ENCODE data around the gene ANKRD39. TPM values are rescaled to one million over a fixed set of nuclear protein-coding genes. Genes with fewer than 3 reads are reported as not detected.

The ANKRD39 gene
- total RNA-seq, 1 donor: 5.1 TPM

DNA sequence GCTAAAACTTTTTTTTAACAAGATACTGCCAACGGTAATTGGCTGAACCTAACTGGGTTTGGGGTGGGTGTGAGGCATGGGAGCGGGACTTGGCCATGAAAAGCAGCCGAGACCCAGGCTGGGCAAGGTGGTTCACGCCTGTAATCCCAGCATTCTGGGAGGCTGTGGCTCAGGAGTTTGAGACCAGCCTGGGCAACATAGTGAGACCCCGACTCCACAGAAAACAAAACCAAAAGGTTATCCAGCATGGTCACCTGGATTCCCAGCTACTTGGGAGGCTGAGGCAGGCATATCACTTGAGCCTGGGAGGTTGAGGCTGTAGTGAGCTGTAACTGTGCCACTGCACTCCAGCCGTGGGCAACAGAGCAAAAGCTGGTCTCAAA lies 23.1 kb upstream of the ANKRD39 start:
- H4K20me1 ChIP-seq (ENCODE audit: insufficient read depth, low read length): no peaks in the 10 kb centered on the region
- H2AFZ ChIP-seq (ENCODE audit: low read length): no peak overlapping the region
- no peaks in the 10 kb centered on the region for H3K79me2 ChIP-seq (ENCODE audit: insufficient read depth, low read length)
- H3K36me3 ChIP-seq (ENCODE audit: insufficient read depth, low read length): no peaks in the 10 kb centered on the region
- no peak overlapping the region for H3K4me2 ChIP-seq (ENCODE audit: insufficient read depth, low read length)
- DNase-seq (ENCODE audit: insufficient read length, low spot score, missing footprints): no peak
- no peaks in the 10 kb centered on the region for H3K27me3 ChIP-seq (ENCODE audit: insufficient read depth, low read length)
- TF ChIP-seq, protein P1, sequence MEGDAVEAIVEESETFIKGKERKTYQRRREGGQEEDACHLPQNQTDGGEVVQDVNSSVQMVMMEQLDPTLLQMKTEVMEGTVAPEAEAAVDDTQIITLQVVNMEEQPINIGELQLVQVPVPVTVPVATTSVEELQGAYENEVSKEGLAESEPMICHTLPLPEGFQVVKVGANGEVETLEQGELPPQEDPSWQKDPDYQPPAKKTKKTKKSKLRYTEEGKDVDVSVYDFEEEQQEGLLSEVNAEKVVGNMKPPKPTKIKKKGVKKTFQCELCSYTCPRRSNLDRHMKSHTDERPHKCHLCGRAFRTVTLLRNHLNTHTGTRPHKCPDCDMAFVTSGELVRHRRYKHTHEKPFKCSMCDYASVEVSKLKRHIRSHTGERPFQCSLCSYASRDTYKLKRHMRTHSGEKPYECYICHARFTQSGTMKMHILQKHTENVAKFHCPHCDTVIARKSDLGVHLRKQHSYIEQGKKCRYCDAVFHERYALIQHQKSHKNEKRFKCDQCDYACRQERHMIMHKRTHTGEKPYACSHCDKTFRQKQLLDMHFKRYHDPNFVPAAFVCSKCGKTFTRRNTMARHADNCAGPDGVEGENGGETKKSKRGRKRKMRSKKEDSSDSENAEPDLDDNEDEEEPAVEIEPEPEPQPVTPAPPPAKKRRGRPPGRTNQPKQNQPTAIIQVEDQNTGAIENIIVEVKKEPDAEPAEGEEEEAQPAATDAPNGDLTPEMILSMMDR (IDR thresholded peaks at IDR 0.05; ENCODE audit: extremely low read depth, low read depth, low read length): no peak
- H3K9me3 ChIP-seq (ENCODE audit: low read depth, low read length): no peaks in the 10 kb centered on the region
- H3K27ac ChIP-seq (ENCODE audit: low read depth, low read length): no peak overlapping the region
- H3K4me3 ChIP-seq (ENCODE audit: insufficient read depth, low read length): no peak overlapping the region
- H3K4me1 ChIP-seq (ENCODE audit: insufficient read depth, low read length): peaks cover 12% of the 10 kb centered on the region

DNA sequence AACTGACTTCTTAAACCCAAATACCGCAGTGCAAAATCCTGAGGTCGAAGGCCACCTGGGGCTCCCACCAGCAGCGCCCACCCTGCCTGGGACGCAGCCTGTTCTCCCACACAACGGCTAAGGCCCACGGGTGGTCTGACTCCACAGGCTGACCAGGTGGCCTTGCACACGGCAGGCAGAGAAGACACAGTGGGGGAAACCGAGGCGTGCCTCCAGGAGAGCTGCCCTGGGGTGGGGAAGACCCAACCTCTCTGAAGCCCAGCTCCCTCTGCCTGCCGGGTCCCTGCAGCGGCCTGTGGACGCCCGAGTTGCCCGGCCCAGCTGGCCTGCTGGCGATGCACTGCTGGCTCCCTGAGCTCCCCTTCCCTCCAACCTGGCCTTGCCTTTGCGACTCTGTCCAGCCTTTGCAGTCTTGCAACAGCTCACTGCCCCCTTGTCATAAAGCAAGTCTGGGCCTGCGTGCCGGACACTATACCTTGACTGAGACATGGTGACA lies 21.8 kb upstream of the ANKRD39 start:
- no peaks in the 10 kb centered on the region for H3K36me3 ChIP-seq (ENCODE audit: insufficient read depth, low read length)
- peaks cover 21% of the 10 kb centered on the region for H3K4me1 ChIP-seq (ENCODE audit: insufficient read depth, low read length)
- no peak overlapping the region for H3K4me2 ChIP-seq (ENCODE audit: insufficient read depth, low read length)
- no peaks in the 10 kb centered on the region for H3K9me3 ChIP-seq (ENCODE audit: low read depth, low read length)
- no peaks in the 10 kb centered on the region for H3K27me3 ChIP-seq (ENCODE audit: insufficient read depth, low read length)
- TF ChIP-seq, protein P1 (IDR thresholded peaks at IDR 0.05; ENCODE audit: extremely low read depth, low read depth, low read length): no peak
- no peak overlapping the region for H3K27ac ChIP-seq (ENCODE audit: low read depth, low read length)
- DNase-seq (ENCODE audit: insufficient read length, low spot score, missing footprints): no peak
- no peaks in the 10 kb centered on the region for H4K20me1 ChIP-seq (ENCODE audit: insufficient read depth, low read length)
- H3K4me3 ChIP-seq (ENCODE audit: insufficient read depth, low read length): no peak overlapping the region
- no peak overlapping the region for H2AFZ ChIP-seq (ENCODE audit: low read length)
- no peaks in the 10 kb centered on the region for H3K79me2 ChIP-seq (ENCODE audit: insufficient read depth, low read length)

DNA sequence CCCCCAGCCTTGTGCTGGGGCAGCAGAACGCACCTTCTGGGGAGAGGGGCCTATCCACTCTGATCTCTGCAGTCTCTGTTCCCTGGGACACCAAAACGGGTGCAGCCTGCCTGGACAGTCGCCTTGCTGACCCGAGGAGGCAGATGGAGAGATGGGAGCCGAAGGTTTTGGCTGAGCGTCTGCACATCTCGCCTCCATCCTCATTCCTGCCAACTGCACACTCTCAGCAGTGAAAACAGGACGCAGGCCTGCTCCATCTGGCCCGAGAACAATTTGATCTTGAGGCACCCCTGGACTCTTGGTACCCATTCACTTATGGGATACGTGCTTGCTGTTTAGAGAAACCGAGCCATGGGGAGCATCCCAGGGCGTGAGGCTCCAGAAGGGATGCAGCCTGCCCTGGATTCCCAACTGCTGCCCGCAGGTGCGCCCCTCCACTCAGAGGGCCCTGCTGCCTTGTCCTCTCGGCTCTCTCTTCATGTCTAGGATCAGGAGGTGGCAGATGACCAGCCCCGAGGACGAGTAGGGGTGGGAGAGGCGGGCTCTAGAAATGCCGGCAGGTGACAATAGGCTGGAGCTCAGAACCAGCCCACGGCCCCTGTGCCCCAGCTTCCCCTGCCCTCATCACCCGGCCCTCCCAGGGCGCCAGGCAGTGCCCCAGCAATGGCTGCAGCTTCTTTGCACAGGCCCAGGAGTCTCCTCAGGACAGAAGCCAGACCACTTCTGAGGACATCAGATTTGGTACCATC lies 21.2 kb upstream of the ANKRD39 start:
- Histone ChIP-seq H3K9me3 (ENCODE audit: low read depth, low read length) (no peaks in the 10 kb centered on the region), H2AFZ (ENCODE audit: low read length) (no peak overlapping the region), H3K4me1 (ENCODE audit: insufficient read depth, low read length) (peaks cover 24% of the 10 kb centered on the region), H4K20me1 (ENCODE audit: insufficient read depth, low read length) (no peaks in the 10 kb centered on the region), H3K4me3 (ENCODE audit: insufficient read depth, low read length) (no peak overlapping the region), H3K27me3 (ENCODE audit: insufficient read depth, low read length) (no peaks in the 10 kb centered on the region), H3K27ac (ENCODE audit: low read depth, low read length) (no peak overlapping the region), H3K4me2 (ENCODE audit: insufficient read depth, low read length) (no peak overlapping the region), H3K36me3 (ENCODE audit: insufficient read depth, low read length) (no peaks in the 10 kb centered on the region), H3K79me2 (ENCODE audit: insufficient read depth, low read length) (no peaks in the 10 kb centered on the region)
- no peak for DNase-seq (ENCODE audit: insufficient read length, low spot score, missing footprints)
- TF ChIP-seq, protein P1 (IDR thresholded peaks at IDR 0.05; ENCODE audit: extremely low read depth, low read depth, low read length): no peak

DNA sequence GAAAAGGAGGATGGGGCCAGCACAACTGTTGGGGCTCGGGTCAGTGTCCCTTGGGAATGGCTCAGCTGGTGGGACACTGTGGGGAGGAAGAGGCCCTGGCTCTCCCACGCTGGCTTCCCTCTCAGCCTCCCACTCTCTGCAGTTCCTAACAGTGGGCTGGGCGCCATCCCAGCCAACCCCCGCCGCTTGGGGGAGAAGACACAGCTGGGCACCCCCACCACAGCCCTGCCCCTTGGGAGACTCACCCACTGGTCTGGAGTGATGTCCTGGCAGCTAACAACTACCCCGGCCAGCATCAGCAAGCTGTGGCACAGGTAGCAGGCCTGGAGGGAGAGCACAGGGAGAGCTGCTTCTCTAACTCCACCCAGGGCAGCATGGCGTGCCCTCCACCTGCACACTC lies 20.4 kb upstream of the ANKRD39 start:
- no peaks in the 10 kb centered on the region for H4K20me1 ChIP-seq (ENCODE audit: insufficient read depth, low read length)
- no peak overlapping the region for H3K4me2 ChIP-seq (ENCODE audit: insufficient read depth, low read length)
- DNase-seq (ENCODE audit: insufficient read length, low spot score, missing footprints): no peak
- H3K4me3 ChIP-seq (ENCODE audit: insufficient read depth, low read length): no peak overlapping the region
- H2AFZ ChIP-seq (ENCODE audit: low read length): no peak overlapping the region
- H3K27me3 ChIP-seq (ENCODE audit: insufficient read depth, low read length): no peaks in the 10 kb centered on the region
- H3K4me1 ChIP-seq (ENCODE audit: insufficient read depth, low read length): peaks cover 31% of the 10 kb centered on the region
- TF ChIP-seq, protein P1 (IDR thresholded peaks at IDR 0.05; ENCODE audit: extremely low read depth, low read depth, low read length): no peak
- no peak overlapping the region for H3K27ac ChIP-seq (ENCODE audit: low read depth, low read length)
- H3K9me3 ChIP-seq (ENCODE audit: low read depth, low read length): no peaks in the 10 kb centered on the region
- no peaks in the 10 kb centered on the region for H3K79me2 ChIP-seq (ENCODE audit: insufficient read depth, low read length)
- H3K36me3 ChIP-seq (ENCODE audit: insufficient read depth, low read length): no peaks in the 10 kb centered on the region

All from osteoblast (primary cell).